ENCODE measurements around the gene AUTS2. TPM values are rescaled to one million over a fixed set of nuclear protein-coding genes. Genes with fewer than 3 reads are reported as not detected.

The AUTS2 gene
- total RNA-seq, 1 experiment from 2014 or later, result 2.5 TPM

DNA sequence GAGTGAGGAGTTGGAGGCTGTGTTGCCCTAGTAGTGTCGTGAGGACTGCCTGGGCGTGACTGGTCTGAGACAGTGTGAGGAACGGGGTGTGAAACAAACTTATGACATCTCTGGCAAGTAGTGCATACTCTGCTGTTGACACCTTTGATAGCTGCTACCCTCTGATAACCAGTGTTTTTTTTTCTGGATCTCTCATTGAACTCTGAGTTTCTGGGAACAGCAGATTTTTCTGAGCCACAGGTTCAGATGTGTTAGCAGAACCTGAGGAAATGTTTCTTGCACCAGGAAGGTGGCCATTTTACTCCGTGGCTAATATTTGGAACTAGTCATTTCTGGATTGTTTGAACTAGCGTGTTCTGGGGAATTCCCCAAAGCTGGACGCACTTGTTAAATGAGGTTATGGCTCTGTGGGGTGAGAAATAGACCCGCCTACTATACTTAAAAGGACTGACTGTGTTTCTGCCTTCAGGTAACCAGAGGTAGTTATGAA is 52.9 kb downstream of the AUTS2 start:
- in situ Hi-C loops (cut with HindIII; ENCODE audit: low pct_unique_long_range_greater_than_20kb, low sequenced_read_pairs) (no loop called here), intact Hi-C loops (cut with micrococcal nuclease; ENCODE audit: unreplicated experiment) (no loop called here)
- H3K27me3 ChIP-seq (ENCODE audit: control insufficient read depth, insufficient read depth, low read length), result no peaks in the 10 kb centered on the region
- ATAC-seq (no peak), DNase-seq (ENCODE audit: low read depth, low spot score) (no peak)
- no peaks in the 10 kb centered on the region for H3K4me1 ChIP-seq (ENCODE audit: control insufficient read depth, insufficient read depth, low read length)
- CTCF ChIA-PET, result no interaction called here
- no peaks in the 10 kb centered on the region for H3K9me3 ChIP-seq (ENCODE audit: control insufficient read depth, insufficient read depth, low read depth, low read length)
- no peak overlapping the region for H3K27ac ChIP-seq (ENCODE audit: low read length)
- no TSS peak for BruUV-seq (replicated peaks)
- H3K4me3 ChIP-seq (ENCODE audit: low read depth in 2 of 2, low read length in 2 of 2), result no peak overlapping the region
- POLR2A ChIA-PET, result interaction anchor here (0.7 kb wide), 1 partner anchor 49 kb away, joined by 4 read pairs; no protein-coding TSS in a partner anchor
- TF ChIP-seq SIN3A (IDR thresholded peaks at IDR 0.05; ENCODE audit: borderline replicate concordance, insufficient read depth, low read depth, low read length) (no peak), TCF7L2 (IDR thresholded peaks at IDR 0.05; ENCODE audit: low read depth, low read length) (no peak), POLR2AphosphoS5 (IDR thresholded peaks at IDR 0.05; ENCODE audit: low read depth, low read length) (no peak)
- TF ChIP-seq, protein P1, sequence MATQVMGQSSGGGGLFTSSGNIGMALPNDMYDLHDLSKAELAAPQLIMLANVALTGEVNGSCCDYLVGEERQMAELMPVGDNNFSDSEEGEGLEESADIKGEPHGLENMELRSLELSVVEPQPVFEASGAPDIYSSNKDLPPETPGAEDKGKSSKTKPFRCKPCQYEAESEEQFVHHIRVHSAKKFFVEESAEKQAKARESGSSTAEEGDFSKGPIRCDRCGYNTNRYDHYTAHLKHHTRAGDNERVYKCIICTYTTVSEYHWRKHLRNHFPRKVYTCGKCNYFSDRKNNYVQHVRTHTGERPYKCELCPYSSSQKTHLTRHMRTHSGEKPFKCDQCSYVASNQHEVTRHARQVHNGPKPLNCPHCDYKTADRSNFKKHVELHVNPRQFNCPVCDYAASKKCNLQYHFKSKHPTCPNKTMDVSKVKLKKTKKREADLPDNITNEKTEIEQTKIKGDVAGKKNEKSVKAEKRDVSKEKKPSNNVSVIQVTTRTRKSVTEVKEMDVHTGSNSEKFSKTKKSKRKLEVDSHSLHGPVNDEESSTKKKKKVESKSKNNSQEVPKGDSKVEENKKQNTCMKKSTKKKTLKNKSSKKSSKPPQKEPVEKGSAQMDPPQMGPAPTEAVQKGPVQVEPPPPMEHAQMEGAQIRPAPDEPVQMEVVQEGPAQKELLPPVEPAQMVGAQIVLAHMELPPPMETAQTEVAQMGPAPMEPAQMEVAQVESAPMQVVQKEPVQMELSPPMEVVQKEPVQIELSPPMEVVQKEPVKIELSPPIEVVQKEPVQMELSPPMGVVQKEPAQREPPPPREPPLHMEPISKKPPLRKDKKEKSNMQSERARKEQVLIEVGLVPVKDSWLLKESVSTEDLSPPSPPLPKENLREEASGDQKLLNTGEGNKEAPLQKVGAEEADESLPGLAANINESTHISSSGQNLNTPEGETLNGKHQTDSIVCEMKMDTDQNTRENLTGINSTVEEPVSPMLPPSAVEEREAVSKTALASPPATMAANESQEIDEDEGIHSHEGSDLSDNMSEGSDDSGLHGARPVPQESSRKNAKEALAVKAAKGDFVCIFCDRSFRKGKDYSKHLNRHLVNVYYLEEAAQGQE (IDR thresholded peaks at IDR 0.05; ENCODE audit: insufficient read depth in 1 of 2, low read depth in 2 of 2, low read length in 1 of 2), result no peak
- TF ChIP-seq, protein P2, sequence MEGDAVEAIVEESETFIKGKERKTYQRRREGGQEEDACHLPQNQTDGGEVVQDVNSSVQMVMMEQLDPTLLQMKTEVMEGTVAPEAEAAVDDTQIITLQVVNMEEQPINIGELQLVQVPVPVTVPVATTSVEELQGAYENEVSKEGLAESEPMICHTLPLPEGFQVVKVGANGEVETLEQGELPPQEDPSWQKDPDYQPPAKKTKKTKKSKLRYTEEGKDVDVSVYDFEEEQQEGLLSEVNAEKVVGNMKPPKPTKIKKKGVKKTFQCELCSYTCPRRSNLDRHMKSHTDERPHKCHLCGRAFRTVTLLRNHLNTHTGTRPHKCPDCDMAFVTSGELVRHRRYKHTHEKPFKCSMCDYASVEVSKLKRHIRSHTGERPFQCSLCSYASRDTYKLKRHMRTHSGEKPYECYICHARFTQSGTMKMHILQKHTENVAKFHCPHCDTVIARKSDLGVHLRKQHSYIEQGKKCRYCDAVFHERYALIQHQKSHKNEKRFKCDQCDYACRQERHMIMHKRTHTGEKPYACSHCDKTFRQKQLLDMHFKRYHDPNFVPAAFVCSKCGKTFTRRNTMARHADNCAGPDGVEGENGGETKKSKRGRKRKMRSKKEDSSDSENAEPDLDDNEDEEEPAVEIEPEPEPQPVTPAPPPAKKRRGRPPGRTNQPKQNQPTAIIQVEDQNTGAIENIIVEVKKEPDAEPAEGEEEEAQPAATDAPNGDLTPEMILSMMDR (IDR thresholded peaks at IDR 0.05), result no peak
- H3K36me3 ChIP-seq (ENCODE audit: control insufficient read depth, insufficient read depth, low read length), result no peaks in the 10 kb centered on the region

DNA sequence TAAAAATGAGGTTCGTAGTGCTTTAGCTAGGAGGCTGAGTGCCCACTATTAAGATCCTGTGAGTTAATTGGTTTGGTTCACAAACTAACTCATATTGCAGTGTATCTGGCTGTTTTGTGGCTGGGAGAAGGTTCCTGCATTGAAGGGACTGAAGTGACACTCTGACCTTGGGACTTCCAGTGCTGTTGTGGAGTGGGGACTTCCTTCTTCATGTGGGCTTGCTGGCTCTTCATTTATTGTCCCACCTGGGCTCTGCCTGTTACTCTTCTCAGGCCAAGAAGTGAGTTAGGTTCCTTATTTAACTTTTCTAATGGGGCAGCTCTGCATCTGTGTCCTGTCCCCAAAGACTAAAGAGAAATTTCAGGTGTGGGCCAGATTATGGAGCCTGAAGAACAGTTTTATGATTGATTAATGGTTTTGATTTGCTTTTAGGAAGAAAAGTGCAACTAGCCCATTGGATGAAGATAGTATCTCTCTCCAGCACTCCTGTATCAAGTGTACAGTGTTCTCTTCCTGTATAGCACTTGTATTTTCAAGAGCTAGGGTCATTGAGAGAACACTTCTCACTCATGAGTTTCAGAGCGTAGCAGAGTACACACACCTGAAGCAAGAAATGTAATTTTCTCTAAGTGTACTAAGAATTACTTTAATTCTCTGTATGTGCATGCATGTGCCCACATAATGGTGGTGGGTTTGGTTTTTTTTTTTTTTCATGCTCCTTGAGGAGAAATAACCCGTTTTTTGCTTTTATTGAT is 54.8 kb downstream of the AUTS2 start:
- intact Hi-C loops (cut with micrococcal nuclease; ENCODE audit: unreplicated experiment), result no loop called here
- Histone ChIP-seq H3K27ac (ENCODE audit: low read length) (no peak overlapping the region), H3K4me1 (ENCODE audit: control insufficient read depth, insufficient read depth, low read length) (no peaks in the 10 kb centered on the region), H3K9me3 (ENCODE audit: control insufficient read depth, insufficient read depth, low read depth, low read length) (no peaks in the 10 kb centered on the region), H3K36me3 (ENCODE audit: control insufficient read depth, insufficient read depth, low read length) (no peaks in the 10 kb centered on the region), H3K4me3 (ENCODE audit: low read depth in 2 of 2, low read length in 2 of 2) (no peak overlapping the region), H3K27me3 (ENCODE audit: control insufficient read depth, insufficient read depth, low read length) (no peaks in the 10 kb centered on the region; the same call in 1 of the 2 replicates)
- no TSS peak for BruUV-seq (replicated peaks)
- TF ChIP-seq POLR2AphosphoS5 (IDR thresholded peaks at IDR 0.05; ENCODE audit: low read depth, low read length), result no peak
- TF ChIP-seq, protein P1 (IDR thresholded peaks at IDR 0.05; ENCODE audit: insufficient read depth in 1 of 2, low read depth in 2 of 2, low read length in 1 of 2), result no peak
- TF ChIP-seq, protein P2 (IDR thresholded peaks at IDR 0.05), result no peak
- no peak for TF ChIP-seq TCF7L2 (IDR thresholded peaks at IDR 0.05; ENCODE audit: low read depth, low read length)
- TF ChIP-seq SIN3A (IDR thresholded peaks at IDR 0.05; ENCODE audit: borderline replicate concordance, insufficient read depth, low read depth, low read length), result no peak
- ATAC-seq, result no peak
- POLR2A ChIA-PET, result no interaction called here
- in situ Hi-C loops (cut with HindIII; ENCODE audit: low pct_unique_long_range_greater_than_20kb, low sequenced_read_pairs), result no loop called here
- DNase-seq (ENCODE audit: low read depth, low spot score), result no peak
- CTCF ChIA-PET, result no interaction called here

Data from Panc1 (cell line).